Activated T-helper 2 cell treated with anti-CD3 and anti-CD28 coated beads, Interferon-gamma antibody, Interleukin-2, Interleukin-4, amounts not matched to agents 10 μg/mL and 5 μg/mL and 100 μg/mL, durations not matched to agents 14 hours and 24 hours and 36 hours (primary cell): ENCODE data around the gene HAGH. TPM values are rescaled to one million over a fixed set of nuclear protein-coding genes. Genes with fewer than 3 reads are reported as not detected.
A peak's percentile ranks its signal among the peaks of the same experiment; 100 is the strongest.

ENCODE experiments used
- DNase-seq: peaks from one replicate; pipeline ENCODE4 v3.0.0; 2021; ENCODE audit warnings: low spot score
- H3K27ac Mint-ChIP-seq: one replicate; pipeline ENCODE4 v1.8.0; 2021; ENCODE audit warnings: mixed read lengths
- H3K27me3 Mint-ChIP-seq: one replicate; pipeline ENCODE4 v1.8.0; 2021; ENCODE audit warnings: low read depth, mixed read lengths
- H3K36me3 Mint-ChIP-seq: one replicate; pipeline ENCODE4 v1.8.0; 2021; ENCODE audit warnings: low read depth, mixed read lengths
- H3K4me1 Mint-ChIP-seq: one replicate; pipeline ENCODE4 v1.8.0; 2021; ENCODE audit warnings: low read depth, mixed read lengths
- H3K4me3 Mint-ChIP-seq: one replicate; pipeline ENCODE4 v1.8.0; 2021; ENCODE audit warnings: low read depth, mild to moderate bottlenecking, moderate library complexity, mixed read lengths
- H3K9me3 Mint-ChIP-seq: one replicate; pipeline ENCODE4 v1.8.0; 2021; ENCODE audit warnings: mixed read lengths
- intact Hi-C: fragments of 100-400 bp; cut with micrococcal nuclease; formaldehyde crosslinking; loops from one replicate; pipeline ENCODE4 v1.15.1; 2023
- total RNA-seq: library from RNA; stranded (reverse); gene quantifications from 2 replicates; pipeline ENCODE4 v1.2.3, GENCODE V29; 2022

HAGH gene
- total RNA-seq, 1 donor from 2014 or later: 67.6 TPM

- intact Hi-C loops: no loop called here
- H3K27me3 Mint-ChIP-seq: no peaks in the 10 kb centered on the region
- peaks cover 24% of the 10 kb centered on the region for H3K4me1 Mint-ChIP-seq
- peak overlapping the region; percentile 80 for H3K4me3 Mint-ChIP-seq
- DNase-seq: no peak
- H3K27ac Mint-ChIP-seq: peak overlapping the region; percentile 85
- no peaks in the 10 kb centered on the region for H3K9me3 Mint-ChIP-seq
- H3K36me3 Mint-ChIP-seq: no peaks in the 10 kb centered on the region
These were observed 1.2 kb downstream of the HAGH start for GRCh38 chr16:1825381-1825863.

DNA sequence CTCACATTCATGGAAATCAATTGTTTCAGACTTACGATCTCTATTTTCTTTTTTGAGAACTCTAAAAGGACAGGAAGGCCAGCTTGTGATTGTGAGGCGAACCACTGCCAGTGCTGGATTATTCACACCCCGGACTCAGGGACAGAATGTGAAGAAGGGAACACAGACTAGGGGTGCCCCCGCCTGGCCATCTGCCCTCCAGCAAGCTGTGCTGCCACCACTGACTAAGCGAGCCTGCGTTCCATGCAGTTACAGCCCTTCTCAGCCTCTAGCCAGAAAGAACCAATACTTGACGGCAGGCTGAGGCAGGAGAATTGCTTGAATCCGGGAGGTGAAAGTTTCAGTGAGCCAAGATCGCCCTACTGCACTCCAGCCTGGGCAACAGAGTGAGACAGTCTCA is 2.8 kb downstream of the HAGH start:
- no peaks in the 10 kb centered on the region for H3K9me3 Mint-ChIP-seq
- DNase-seq: no peak
- H3K27me3 Mint-ChIP-seq: no peaks in the 10 kb centered on the region
- peaks cover 19% of the 10 kb centered on the region for H3K4me1 Mint-ChIP-seq
- H3K4me3 Mint-ChIP-seq: peak overlapping the region; percentile 21
- H3K27ac Mint-ChIP-seq: no peak overlapping the region
- intact Hi-C loops: no loop called here
- H3K36me3 Mint-ChIP-seq: no peaks in the 10 kb centered on the region

DNA sequence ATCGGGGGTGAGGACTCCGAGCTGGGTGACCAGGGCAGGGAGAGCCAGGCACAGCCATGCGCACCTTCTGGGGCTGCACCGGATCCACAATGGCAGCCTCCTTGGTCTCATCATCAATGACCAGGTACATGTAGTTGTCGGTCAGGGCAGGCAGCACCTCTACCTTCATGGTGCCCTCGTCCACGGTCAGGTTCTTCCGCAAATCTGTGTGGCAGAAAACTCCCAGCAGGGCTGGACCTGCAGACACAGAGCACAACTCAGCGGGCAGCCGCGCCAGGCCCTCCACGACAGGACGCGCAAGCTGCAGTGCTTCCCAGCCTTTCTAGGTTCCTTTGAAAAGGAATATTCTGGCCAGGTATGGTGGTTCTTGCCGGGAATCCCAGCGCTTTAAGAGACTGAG is 3.8 kb downstream of the HAGH start:
- no peaks in the 10 kb centered on the region for H3K9me3 Mint-ChIP-seq
- no peak for DNase-seq

DNA sequence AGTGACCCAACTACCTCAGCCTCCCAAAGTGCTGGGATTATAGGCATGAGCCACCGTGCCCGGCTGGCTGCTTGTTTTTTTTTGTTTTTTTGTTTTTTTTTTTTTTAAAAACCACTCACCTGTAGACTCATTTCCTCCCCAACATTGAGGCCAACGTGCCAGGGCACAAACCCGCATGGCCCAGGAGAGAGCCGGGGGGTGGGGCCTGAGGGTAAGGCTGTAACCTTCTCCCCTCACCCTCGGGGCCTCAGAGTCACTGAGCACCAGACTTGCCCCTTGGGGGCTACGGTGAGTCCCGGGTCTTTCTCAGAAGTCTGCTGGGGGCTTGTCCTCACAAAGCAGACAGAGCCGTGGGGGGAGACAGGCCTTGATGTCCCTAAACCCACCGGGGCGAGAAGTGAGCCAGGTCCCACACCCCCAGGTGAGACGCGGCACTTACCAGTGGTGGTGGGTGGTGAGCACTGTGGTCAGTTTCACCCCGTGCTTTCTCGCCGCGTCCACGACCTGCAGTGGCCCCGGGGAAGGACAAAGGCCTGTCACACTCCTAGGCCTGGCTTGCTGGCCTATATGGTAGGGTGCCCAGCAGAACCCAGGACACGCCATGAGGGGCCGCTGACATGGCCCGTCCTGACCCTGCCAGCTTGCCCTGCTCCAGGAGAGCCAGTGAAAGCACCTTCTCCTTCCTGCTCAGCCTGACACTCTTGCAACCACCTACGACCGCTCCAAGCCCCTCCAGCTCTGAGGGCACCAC is 4.6 kb downstream of the HAGH start:
- Mint-ChIP-seq H3K4me3 (no peak overlapping the region), H3K4me1 (peaks cover 10% of the 10 kb centered on the region), H3K9me3 (no peaks in the 10 kb centered on the region), H3K27me3 (no peaks in the 10 kb centered on the region), H3K36me3 (no peaks in the 10 kb centered on the region), H3K27ac (no peak overlapping the region)
- intact Hi-C loops: no loop called here
- no peak for DNase-seq

More for the DNA sequence above, 3.8 kb downstream of the HAGH start:
- H3K4me1 Mint-ChIP-seq: peaks cover 14% of the 10 kb centered on the region
- no peak overlapping the region for H3K4me3 Mint-ChIP-seq
- H3K27ac Mint-ChIP-seq: no peak overlapping the region
- intact Hi-C loops: no loop called here
- H3K36me3 Mint-ChIP-seq: no peaks in the 10 kb centered on the region
- no peaks in the 10 kb centered on the region for H3K27me3 Mint-ChIP-seq

DNA sequence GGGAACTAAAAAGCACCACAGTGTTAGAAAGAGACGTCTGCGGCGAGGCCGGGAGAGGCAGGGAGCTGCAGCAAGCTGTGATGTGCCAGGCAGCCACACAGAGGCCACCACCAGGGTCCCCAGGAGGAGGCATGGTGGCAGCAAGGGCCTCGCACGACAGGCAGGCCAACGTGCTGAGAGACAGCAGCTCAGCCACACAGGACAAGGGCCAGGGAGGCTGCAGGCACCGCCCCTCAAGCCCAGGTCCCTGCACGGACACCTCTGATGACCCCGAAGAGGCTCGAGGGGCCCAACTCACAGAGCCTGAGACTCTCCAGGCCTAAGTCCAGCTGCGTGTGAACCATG is 5.7 kb downstream of the HAGH start:
- no peak for DNase-seq
- Mint-ChIP-seq H3K27me3 (no peaks in the 10 kb centered on the region), H3K4me3 (no peak overlapping the region), H3K36me3 (no peaks in the 10 kb centered on the region), H3K4me1 (peaks cover 10% of the 10 kb centered on the region), H3K27ac (no peak overlapping the region), H3K9me3 (no peaks in the 10 kb centered on the region)
- intact Hi-C loops: no loop called here

GRCh38 chr16:1820096-1820945 is 6.3 kb downstream of the HAGH start:
- Mint-ChIP-seq H3K4me1 (peaks cover 10% of the 10 kb centered on the region), H3K9me3 (no peaks in the 10 kb centered on the region), H3K27ac (no peak overlapping the region)

GRCh38 chr16:1819611-1820010 is 7.0 kb downstream of the HAGH start:
- intact Hi-C loops: no loop called here

More at GRCh38 chr16:1820096-1820945, 6.3 kb downstream of the HAGH start:
- DNase-seq: no peak
- Mint-ChIP-seq H3K4me3 (no peak overlapping the region), H3K36me3 (peaks cover 4% of the 10 kb centered on the region), H3K27me3 (no peaks in the 10 kb centered on the region)
- intact Hi-C loops: no loop called here

GRCh38 chr16:1818873-1819525 is 7.6 kb downstream of the HAGH start:
- peaks cover 10% of the 10 kb centered on the region for H3K36me3 Mint-ChIP-seq
- no peak overlapping the region for H3K27ac Mint-ChIP-seq
- H3K9me3 Mint-ChIP-seq: no peaks in the 10 kb centered on the region

More at GRCh38 chr16:1819611-1820010, 7.0 kb downstream of the HAGH start:
- no peak for DNase-seq
- Mint-ChIP-seq H3K4me1 (peaks cover 7% of the 10 kb centered on the region), H3K36me3 (peaks cover 10% of the 10 kb centered on the region), H3K9me3 (no peaks in the 10 kb centered on the region), H3K27ac (no peak overlapping the region), H3K27me3 (no peaks in the 10 kb centered on the region), H3K4me3 (no peak overlapping the region)

DNA sequence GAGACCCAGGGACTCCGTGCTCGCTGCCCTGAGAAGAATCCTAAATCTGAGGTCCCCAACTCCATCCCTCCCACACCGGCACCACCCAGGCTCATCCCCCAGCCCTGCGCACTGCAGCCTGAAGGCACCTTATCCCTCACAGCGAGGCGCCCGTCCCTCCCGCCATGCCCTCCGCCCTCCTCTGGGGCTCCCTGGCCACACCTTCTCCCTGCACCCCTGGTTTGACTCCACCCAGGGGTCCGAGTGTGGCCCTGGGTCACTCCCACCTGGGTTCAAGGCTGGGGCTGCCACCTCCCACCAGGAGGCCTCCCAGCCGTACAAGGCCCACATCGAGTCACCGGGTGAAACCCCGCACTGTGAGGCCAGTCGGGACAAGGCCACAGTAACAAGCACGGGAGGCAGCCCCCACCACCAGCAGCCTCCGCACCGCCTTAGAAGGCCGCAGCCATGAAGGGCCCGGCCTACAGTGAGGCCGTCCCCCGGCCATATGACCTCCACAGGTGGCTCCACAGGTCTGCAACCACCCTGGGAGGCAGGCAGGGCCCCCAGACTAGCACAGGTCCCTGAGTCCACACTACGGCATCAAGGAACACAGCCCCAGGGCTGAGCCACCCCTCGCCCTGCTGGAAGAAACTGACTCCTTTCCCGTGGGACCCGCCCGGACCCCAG is 8.3 kb downstream of the HAGH start:
- Mint-ChIP-seq H3K27ac (no peak overlapping the region), H3K4me3 (no peak overlapping the region), H3K9me3 (no peaks in the 10 kb centered on the region), H3K27me3 (no peaks in the 10 kb centered on the region), H3K36me3 (peaks cover 15% of the 10 kb centered on the region), H3K4me1 (peaks cover under 1% of the 10 kb centered on the region)
- no peak for DNase-seq
- intact Hi-C loops: no loop called here

More at GRCh38 chr16:1818873-1819525, 7.6 kb downstream of the HAGH start:
- no peak for DNase-seq
- intact Hi-C loops: no loop called here
- Mint-ChIP-seq H3K27me3 (no peaks in the 10 kb centered on the region), H3K4me1 (peaks cover 3% of the 10 kb centered on the region), H3K4me3 (no peak overlapping the region)

DNA sequence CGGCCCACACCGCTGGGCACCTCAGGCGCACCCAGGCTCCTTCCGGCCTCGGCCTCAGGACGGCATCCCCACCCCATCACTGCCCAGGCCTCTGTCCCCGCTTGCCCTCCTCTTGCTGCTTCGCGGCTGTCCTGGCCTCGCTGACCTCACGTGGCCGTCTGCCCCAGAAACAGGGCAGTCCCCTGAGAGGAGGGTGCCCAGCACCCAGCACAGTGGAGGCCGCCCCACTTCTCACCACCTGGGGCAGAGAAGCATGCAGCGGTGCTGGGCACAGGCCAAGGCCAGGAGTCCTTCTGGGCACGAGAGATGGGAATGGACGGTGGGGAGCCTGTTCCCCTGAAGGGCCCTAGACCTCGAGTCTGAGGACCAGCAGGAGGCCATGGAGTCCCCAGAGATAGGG is 8.9 kb downstream of the HAGH start:
- DNase-seq: no peak
- peaks cover 2% of the 10 kb centered on the region for H3K4me1 Mint-ChIP-seq
- intact Hi-C loops: no loop called here
- H3K9me3 Mint-ChIP-seq: no peaks in the 10 kb centered on the region
- peaks cover 18% of the 10 kb centered on the region for H3K36me3 Mint-ChIP-seq
- H3K4me3 Mint-ChIP-seq: no peak overlapping the region
- H3K27me3 Mint-ChIP-seq: no peaks in the 10 kb centered on the region
- no peak overlapping the region for H3K27ac Mint-ChIP-seq

DNA sequence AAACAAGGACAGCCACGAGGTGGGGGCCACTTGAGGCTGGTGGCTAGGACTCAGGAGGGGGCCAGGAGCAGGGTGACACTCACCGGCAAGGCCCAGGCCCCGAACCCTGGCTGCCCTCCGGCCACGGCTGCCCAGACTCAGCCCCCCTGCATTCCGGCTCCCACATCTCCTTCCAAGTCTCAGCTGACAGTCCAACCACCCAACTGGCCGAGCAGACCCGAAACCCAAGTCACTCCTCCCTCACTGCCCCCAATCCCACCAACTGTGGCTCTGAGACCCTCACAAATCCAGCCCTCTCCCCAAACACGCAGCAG is 9.4 kb downstream of the HAGH start:
- Mint-ChIP-seq H3K36me3 (peaks cover 18% of the 10 kb centered on the region), H3K27me3 (no peaks in the 10 kb centered on the region), H3K27ac (no peak overlapping the region), H3K9me3 (no peaks in the 10 kb centered on the region), H3K4me3 (no peak overlapping the region), H3K4me1 (peaks cover 2% of the 10 kb centered on the region)
- intact Hi-C loops: no loop called here
- no peak for DNase-seq

DNA sequence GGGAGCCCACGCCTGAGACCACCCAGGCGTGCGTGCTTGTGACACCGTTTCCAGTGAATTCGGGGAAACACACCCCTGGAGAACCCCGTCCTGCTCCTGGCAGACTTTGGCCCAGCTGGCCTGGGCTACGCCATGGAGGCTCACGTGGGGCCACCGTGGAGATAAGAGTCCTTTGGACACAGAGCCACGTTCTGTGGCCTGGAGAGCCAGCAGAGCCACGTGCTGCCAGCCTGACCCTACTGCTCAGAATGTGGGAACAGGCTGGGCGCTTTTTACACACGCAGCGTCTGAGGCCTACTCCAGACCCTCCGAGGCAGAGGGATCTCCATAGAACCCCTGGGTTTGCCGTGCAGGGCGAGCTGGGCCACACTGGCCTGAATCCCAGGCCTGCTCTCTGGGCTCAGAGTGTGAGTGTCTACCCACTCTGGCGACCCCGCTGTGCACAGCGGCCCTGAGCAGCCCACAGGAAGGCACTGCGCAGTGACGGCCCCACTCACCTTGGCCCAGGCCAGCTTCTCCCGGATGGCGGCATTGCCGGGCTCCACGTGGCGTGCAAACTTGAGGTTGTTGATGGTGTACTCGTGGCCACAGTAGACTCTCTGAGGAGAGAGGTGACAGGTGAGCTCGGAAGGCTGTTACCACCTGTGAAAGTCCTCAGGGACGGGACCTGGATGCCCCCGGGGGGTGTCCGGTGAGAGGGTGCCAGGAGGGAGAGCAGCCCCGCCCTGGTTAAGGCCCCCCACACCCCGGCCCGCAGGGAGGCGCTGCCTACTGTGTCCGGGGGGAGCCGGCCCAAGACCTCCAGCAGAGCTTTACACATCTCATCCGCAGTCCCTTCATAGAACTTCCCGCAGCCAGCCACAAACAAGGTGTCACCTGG is 10.0 kb downstream of the HAGH start:
- DNase-seq: no peak
- H3K4me1 Mint-ChIP-seq: peaks cover 2% of the 10 kb centered on the region
- intact Hi-C loops: no loop called here

More for the DNA sequence above, 10.0 kb downstream of the HAGH start:
- H3K9me3 Mint-ChIP-seq: no peaks in the 10 kb centered on the region
- no peak overlapping the region for H3K4me3 Mint-ChIP-seq
- H3K36me3 Mint-ChIP-seq: peaks cover 18% of the 10 kb centered on the region
- H3K27me3 Mint-ChIP-seq: no peaks in the 10 kb centered on the region
- H3K27ac Mint-ChIP-seq: no peak overlapping the region
